ENCODE results near the gene HOXA13. TPM values are rescaled to one million over a fixed set of nuclear protein-coding genes. Genes with fewer than 3 reads are reported as not detected.

The HOXA13 gene
- total and polyA plus RNA-seq, 10 of the 15 experiments (the other 5 are each of a cell fraction or from before 2014, with no cell fraction given): not detected

DNA sequence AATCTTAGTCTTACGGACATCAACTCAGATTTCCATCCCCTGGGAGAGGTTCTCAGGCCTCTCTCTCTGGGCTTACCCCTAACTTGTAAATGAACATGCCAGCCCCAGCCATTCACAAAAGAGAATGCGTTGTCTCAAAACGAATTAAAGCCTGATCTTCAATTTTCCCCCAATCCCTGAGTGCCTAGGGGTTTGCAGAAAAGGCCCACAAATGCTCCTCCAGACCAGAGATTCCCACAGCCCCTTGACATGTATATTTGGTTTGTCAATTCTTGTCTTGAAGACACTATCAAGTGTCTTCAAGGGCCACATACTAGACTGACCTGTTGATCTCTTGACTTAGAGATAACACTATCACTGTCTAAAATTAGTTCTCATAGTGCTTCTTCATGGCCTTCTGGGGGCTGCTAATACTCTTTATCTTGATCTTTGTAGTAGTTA, 11.9 kb upstream of the HOXA13 start:
- FAIRE-seq (no peak), ATAC-seq (no peak), DNase-seq (ENCODE audit: low read depth, low spot score) (no peak)
- Histone ChIP-seq H3K36me3 (ENCODE audit: control insufficient read depth in 2 of 2, insufficient read depth in 2 of 2, low read length in 1 of 2) (no peaks in the 10 kb centered on the region), H3K4me3 (no peak overlapping the region), H3K4me2 (ENCODE audit: control insufficient read depth, insufficient read depth) (no peak overlapping the region), H3K4me1 (ENCODE audit: control insufficient read depth, insufficient read depth, low read length) (no peaks in the 10 kb centered on the region), H2AFZ (ENCODE audit: control insufficient read depth, low read depth, low read length) (no peak overlapping the region), H4K20me1 (ENCODE audit: control insufficient read depth, insufficient read depth) (no peaks in the 10 kb centered on the region; the same call in 1 of the 2 replicates), H3K27me3 (replicated peaks in 1 of 2; ENCODE audit: control insufficient read depth in 2 of 2, insufficient read depth in 2 of 2, low read length in 1 of 2) (peaks cover 1 to 20% of the 10 kb centered on the region in 2 experiments), H3K9ac (ENCODE audit: control insufficient read depth, insufficient read depth, low read length) (no peak overlapping the region), H3K27ac (ENCODE audit: control insufficient read depth, insufficient read depth) (no peak overlapping the region), H3K9me3 (replicated peaks; ENCODE audit: control insufficient read depth, insufficient read depth, low read length) (no peaks in the 10 kb centered on the region), H3K79me2 (ENCODE audit: control insufficient read depth, insufficient read depth, low read length) (no peaks in the 10 kb centered on the region)
- ChIA-PET SMC1A (ENCODE audit: uncharacterized antibody, unreplicated experiment) (interaction anchor here (0.9 to 1.3 kb wide), 4 partner anchors 16 to 707 kb away, joined by 3 to 4 read pairs (median 3); no protein-coding TSS in a partner anchor), POLR2A (no interaction called here), CTCF (interaction anchor here (1.0 kb wide), 2 partner anchors 29 to 563 kb away, joined by 3 to 7 read pairs; no protein-coding TSS in a partner anchor), RAD21 (ENCODE audit: unreplicated experiment) (interaction anchor here (0.6 kb wide), 1 partner anchor 394 kb away, joined by 3 read pairs; no protein-coding TSS in a partner anchor)
- 7% methylated on average over 3 of the region's 3 CpGs for WGBS (ENCODE audit: insufficient coverage, insufficient replicate concordance, low lambda C conversion rate, missing lambda C conversion rate)
- in situ Hi-C loops (cut with MboI): no loop called here
- intact Hi-C loops (cut with micrococcal nuclease; ENCODE audit: unreplicated experiment): loop anchor here (5.0 kb wide), 1 partner anchor 366 kb away; no protein-coding TSS in a partner anchor
- no TSS peak for BruUV-seq (replicated peaks)
- peak; percentile 89 for TF ChIP-seq BMI1 (IDR thresholded peaks at IDR 0.05; ENCODE audit: borderline replicate concordance)
- TF ChIP-seq FOXK2 (IDR thresholded peaks at IDR 0.05): no peak
- TF ChIP-seq, protein P1, sequence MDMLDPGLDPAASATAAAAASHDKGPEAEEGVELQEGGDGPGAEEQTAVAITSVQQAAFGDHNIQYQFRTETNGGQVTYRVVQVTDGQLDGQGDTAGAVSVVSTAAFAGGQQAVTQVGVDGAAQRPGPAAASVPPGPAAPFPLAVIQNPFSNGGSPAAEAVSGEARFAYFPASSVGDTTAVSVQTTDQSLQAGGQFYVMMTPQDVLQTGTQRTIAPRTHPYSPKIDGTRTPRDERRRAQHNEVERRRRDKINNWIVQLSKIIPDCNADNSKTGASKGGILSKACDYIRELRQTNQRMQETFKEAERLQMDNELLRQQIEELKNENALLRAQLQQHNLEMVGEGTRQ (IDR thresholded peaks at IDR 0.05; ENCODE audit: borderline replicate concordance, low read depth, low read length): no peak

DNA sequence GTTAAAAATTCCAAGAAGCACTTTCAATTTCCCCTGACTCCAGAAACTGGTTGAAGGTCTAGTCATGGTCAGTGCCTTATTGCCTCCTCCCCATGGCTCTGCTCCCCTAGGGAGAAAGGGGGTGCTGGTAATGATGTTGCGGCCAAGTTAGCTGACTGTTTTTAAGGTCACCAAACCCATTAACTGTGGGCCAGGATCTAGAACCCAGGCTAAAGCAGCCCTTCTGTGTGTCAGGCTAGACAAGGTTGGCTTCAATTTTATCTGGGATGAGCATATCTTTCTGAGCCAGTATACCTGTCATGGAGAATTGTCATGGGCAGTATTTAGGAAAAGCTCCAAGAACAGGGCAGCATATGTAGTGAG, 11.2 kb upstream of the HOXA13 start:
- ChIA-PET SMC1A (ENCODE audit: uncharacterized antibody, unreplicated experiment) (interaction anchor here (0.9 to 1.3 kb wide), 7 partner anchors 15 to 723 kb away, joined by 3 to 4 read pairs (median 3); no protein-coding TSS in a partner anchor), POLR2A (no interaction called here), RAD21 (ENCODE audit: unreplicated experiment) (interaction anchor here (0.6 to 1.8 kb wide), 2 partner anchors 364 to 395 kb away, joined by 3 to 8 read pairs; no protein-coding TSS in a partner anchor), CTCF (interaction anchor here (0.6 to 4.1 kb wide), 6 partner anchors 22 to 709 kb away, joined by 3 to 23 read pairs (median 3); no protein-coding TSS in a partner anchor)
- no peak for ATAC-seq
- H4K20me1 ChIP-seq (ENCODE audit: control insufficient read depth, insufficient read depth): no peaks in the 10 kb centered on the region
- no TSS peak for BruUV-seq (replicated peaks)
- no peak for DNase-seq (ENCODE audit: low read depth, low spot score)
- in situ Hi-C loops (cut with MboI) (no loop called here), intact Hi-C loops (cut with micrococcal nuclease; ENCODE audit: unreplicated experiment) (loop anchor here (5.0 kb wide), 1 partner anchor 366 kb away; no protein-coding TSS in a partner anchor)
- no peak overlapping the region for H3K27ac ChIP-seq (ENCODE audit: control insufficient read depth, insufficient read depth)
- H2AFZ ChIP-seq (ENCODE audit: control insufficient read depth, low read depth, low read length): no peak overlapping the region
- no peak overlapping the region for H3K9ac ChIP-seq (ENCODE audit: control insufficient read depth, insufficient read depth, low read length)
- H3K36me3 ChIP-seq (ENCODE audit: control insufficient read depth in 2 of 2, insufficient read depth in 2 of 2, low read length in 1 of 2): no peaks in the 10 kb centered on the region
- no peaks in the 10 kb centered on the region for H3K79me2 ChIP-seq (ENCODE audit: control insufficient read depth, insufficient read depth, low read length)
- H3K4me3 ChIP-seq: no peak overlapping the region
- H3K4me2 ChIP-seq (ENCODE audit: control insufficient read depth, insufficient read depth): no peak overlapping the region
- no peaks in the 10 kb centered on the region for H3K9me3 ChIP-seq (replicated peaks; ENCODE audit: control insufficient read depth, insufficient read depth, low read length)
- H3K27me3 ChIP-seq (replicated peaks in 1 of 2; ENCODE audit: control insufficient read depth in 2 of 2, insufficient read depth in 2 of 2, low read length in 1 of 2): peaks cover under 1 to 24% of the 10 kb centered on the region in 2 experiments
- no peak for FAIRE-seq
- WGBS (ENCODE audit: insufficient coverage, insufficient replicate concordance, low lambda C conversion rate, missing lambda C conversion rate): 94% methylated on average over 1 of the region's 1 CpG
- H3K4me1 ChIP-seq (ENCODE audit: control insufficient read depth, insufficient read depth, low read length): no peaks in the 10 kb centered on the region
- TF ChIP-seq RB1 (IDR thresholded peaks at IDR 0.05; ENCODE audit: borderline replicate concordance) (no peak), POLR2A (IDR thresholded peaks at IDR 0.05; ENCODE audit: low read depth, low read length) (no peak), FOXM1 (IDR thresholded peaks at IDR 0.05; ENCODE audit: low read depth, low read length) (no peak)
- TF ChIP-seq, protein P2, sequence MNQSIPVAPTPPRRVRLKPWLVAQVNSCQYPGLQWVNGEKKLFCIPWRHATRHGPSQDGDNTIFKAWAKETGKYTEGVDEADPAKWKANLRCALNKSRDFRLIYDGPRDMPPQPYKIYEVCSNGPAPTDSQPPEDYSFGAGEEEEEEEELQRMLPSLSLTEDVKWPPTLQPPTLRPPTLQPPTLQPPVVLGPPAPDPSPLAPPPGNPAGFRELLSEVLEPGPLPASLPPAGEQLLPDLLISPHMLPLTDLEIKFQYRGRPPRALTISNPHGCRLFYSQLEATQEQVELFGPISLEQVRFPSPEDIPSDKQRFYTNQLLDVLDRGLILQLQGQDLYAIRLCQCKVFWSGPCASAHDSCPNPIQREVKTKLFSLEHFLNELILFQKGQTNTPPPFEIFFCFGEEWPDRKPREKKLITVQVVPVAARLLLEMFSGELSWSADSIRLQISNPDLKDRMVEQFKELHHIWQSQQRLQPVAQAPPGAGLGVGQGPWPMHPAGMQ (IDR thresholded peaks at IDR 0.05; ENCODE audit: borderline replicate concordance): no peak
